ENCODE data around the gene FABP6.
"Not testable (repeated sequence)": the region's sequence is repeated elsewhere in the genome, so short reads cannot be mapped to it uniquely, and the experiment has no call there.

Gene FABP6, protein sequence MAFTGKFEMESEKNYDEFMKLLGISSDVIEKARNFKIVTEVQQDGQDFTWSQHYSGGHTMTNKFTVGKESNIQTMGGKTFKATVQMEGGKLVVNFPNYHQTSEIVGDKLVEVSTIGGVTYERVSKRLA

GRCh38 chr5:160229190-160229742, at the start of gene FABP6:
FABP6 (plus strand) TSS chr5:160229506; CDS start chr5:160229558, 52 bp downstream.
- no peak for DNase-seq (ENCODE audit: low read depth)

GRCh38 chr5:160180931-160181330, 48.4 kb upstream of the FABP6 start:
- DNase-seq (ENCODE audit: low read depth) = no peak

- no peak for DNase-seq (ENCODE audit: low read depth)
Measured at GRCh38 chr5:160181965-160182622, 47.2 kb upstream of the FABP6 start.

GRCh38 chr5:160183075-160183474, 46.2 kb upstream of the FABP6 start:
- no peak for DNase-seq (ENCODE audit: low read depth)

DNA sequence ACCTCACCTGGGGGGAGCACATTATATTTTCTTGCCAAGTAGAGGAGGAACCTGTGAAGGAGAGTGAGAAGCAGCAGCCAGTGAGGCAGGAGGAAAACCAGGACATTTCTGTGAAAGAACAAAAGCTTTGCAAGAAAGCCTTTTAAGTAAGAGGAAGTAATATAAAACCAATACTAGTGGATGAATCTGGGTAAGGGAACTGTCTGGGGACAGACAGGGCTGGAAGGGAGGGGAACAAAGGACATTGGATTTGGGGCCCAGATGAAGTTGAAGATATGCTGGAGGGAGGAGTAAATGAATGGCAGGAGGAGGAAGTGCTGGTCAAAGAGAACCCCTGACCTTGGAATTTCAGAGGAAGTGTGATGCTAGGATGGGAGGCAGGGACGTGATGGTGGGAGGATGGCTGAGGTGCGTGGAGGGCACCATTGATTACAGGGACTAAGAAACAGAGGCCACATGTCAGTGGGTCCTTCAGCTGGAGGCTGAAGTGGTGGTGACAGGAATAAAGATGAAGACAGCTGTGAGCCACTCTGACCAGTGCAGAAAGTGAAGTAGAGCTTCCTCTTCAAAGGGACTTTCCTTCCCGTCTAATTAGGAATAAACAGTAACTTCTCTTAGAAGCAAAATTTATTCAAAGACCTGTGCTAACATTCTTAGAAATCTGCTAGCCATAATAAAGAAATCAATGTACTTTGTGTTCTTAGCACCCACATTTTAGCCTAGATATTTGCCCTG, 43.5 kb upstream of the FABP6 start:
- no peak for DNase-seq (ENCODE audit: low read depth)

- DNase-seq (ENCODE audit: low read depth) = no peak
Measured at GRCh38 chr5:160186480-160186879, 42.8 kb upstream of the FABP6 start.

DNA sequence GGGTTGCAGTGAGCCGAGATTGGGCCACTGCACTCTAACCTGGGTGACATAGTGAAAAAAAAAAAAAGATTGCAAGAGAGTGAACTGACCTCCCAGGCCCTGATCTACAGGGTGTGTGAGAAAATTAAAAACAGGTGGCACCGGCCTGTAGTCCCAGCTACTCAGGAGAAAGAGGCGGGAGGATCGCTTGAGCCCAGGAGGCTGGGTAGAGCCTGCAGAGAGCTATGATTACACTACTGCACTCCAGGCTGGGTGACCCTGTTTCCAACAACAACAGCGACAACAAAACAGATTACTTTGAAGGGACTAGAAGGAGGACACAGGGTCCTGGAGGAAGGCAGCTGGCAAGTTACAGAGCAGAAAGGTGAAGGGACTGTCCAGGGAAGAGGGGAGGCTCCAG, 42.2 kb upstream of the FABP6 start:
- DNase-seq (ENCODE audit: low read depth) = no peak

- DNase-seq (ENCODE audit: low read depth) = no peak
Measured at GRCh38 chr5:160188141-160189015, 40.9 kb upstream of the FABP6 start.

DNA sequence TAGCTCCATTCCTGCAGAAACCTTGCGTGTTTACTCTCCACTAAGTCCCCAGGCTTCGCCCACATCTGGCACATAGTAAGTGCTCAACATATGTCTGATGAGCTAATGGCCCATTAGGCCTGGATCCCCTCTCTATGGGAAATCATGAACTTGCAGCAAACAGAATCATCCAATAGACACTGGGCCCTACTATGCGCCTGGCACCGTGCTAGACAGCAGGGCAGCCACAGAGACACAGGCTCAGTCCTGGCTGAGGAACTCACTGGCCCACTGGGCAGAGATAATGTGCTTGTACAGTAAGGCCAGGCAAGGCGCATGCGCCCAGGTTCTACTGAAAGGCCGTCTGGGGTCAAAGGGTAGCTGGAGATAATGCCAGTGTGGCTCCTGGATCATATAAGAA, 36.9 kb upstream of the FABP6 start:
- no peak for DNase-seq (ENCODE audit: low read depth)

GRCh38 chr5:160193076-160193475, 36.2 kb upstream of the FABP6 start:
- DNase-seq (ENCODE audit: low read depth) = not testable (repeated sequence)

- DNase-seq (ENCODE audit: low read depth) = not testable (repeated sequence)
Measured at GRCh38 chr5:160193790-160194189, 35.5 kb upstream of the FABP6 start.

DNA sequence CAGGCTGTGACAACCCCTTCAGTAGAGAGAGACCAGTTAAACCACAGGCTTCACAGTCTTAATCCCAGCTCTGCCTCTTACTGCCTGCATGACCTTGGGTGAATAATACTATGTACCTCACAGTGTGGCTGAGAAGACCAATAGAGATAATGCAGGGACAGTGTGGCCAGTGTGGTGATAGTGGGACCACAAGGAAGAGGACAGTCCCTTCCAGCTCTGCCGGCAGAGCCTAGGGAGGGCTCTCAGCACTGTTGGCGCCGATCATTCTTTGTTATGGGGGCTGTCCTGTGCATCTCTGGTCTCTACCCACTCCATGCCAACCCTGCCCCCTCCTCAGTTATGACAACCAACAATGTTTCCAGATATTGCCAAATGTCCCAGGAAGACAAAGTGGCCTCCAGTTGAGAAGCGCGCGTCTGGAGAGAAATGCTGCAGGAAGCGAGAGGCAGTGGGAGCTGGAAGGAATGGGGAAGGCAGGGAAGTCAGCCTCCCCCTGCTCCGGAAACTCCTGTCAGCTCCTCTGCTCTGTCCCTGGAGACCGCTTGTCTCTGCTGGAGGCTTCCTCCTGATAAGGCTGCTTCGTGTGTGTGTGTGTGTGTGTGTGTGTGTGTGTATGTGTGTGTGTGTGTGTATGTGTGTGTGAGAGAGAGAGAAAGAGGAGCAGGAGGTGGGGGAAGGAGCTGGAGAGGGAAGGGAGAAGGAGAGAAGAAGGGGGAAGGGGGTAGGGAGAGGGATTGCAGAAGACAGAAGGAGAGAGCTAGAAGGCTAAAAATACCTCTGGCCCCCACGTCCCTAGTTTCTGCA, 31.8 kb upstream of the FABP6 start:
- no peak for DNase-seq (ENCODE audit: low read depth)

DNA sequence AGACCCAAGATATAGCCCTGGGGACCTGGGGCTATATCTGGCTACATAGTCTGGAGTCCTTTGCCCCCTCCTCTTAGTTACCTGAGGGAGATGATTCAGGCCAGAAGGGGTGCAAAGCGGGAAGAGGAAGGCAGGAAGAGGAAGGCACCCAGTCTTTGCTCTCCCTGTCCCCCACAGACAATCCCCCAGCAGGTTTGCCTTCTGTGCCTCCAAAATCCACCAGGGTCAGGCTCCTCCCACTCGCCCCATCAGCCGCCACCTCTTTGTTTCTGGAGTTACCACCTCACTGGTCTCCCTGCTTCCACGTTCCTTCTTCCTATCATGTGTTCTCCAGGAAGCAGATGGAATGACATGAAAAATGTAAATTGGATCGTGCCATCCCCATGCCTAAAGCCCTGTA, 31.2 kb upstream of the FABP6 start:
- no peak for DNase-seq (ENCODE audit: low read depth)

DNA sequence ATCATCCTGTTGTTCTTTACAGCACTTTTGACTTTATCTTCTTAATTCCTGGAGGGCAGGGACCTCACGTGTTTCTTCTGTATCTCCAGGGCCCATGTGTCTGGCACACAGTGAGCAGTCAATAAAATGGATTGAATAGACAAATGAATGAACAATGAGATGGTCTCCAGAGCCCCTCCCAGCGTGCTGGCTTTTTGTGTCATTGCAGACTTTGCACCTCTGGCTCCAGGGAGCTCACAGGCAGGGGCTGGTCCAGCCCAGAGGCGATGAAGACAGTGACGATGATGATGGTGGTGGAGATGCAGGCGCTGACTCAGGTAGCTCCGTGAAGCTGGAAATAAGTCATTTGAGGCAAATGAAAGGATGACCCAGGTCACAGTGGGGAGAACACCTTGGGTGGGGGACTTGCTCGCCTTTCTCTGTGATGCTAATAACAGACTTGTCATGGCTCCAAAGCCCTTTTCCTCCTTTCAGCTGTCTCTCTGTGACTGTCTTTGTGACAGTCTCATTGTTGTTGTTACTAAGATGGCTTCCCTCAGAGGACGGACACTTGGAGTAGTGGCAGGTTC, 30.4 kb upstream of the FABP6 start:
- no peak for DNase-seq (ENCODE audit: low read depth)

DNA sequence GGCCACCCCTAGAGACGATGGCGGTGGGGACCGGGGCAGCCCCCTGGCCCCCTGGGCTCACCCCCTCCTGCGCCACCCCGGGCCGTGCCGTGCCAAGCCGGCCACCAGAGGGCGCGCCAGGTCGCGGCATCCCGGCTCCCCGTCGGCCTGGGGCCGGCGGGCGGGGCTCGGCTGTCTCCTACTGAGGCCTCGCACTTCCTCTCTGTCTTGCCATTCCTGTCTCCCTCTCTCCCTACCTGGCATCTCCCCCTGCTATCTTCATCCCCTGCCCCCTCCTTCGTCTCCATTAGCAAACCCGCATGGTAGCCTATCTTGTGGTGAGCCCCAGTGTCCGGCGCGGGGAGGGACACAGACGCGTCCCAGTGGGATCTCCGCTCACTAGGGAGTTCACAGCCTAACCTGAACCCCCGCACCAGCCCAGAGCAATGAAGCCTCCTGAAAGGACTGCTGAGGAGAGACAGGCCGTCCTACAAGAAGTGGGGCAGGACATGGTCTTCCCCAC, 29.8 kb upstream of the FABP6 start:
- peak; percentile 53 for DNase-seq (ENCODE audit: low read depth)

- no peak for DNase-seq (ENCODE audit: low read depth)
Measured at GRCh38 chr5:160207061-160207460, 22.2 kb upstream of the FABP6 start.

DNA sequence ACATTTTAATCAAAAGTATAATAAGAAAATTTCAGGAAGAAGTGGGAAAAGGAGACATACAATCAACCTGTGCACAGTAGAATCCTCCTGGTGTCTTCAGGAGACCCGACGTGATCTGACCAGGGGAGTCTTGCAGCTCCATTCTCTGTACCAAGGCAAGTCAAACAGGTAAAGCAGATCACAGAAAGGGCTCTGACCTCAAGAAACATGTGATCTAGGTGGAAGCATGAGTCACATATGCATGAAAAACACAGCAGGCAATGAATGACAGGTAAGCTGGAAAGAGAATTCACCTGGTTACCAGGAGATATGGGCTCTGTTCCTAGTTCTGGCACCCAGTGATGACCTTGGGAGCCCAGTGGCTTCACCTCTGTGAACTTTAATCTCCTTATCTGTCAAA, 19.4 kb upstream of the FABP6 start:
- no peak for DNase-seq (ENCODE audit: low read depth)

DNA sequence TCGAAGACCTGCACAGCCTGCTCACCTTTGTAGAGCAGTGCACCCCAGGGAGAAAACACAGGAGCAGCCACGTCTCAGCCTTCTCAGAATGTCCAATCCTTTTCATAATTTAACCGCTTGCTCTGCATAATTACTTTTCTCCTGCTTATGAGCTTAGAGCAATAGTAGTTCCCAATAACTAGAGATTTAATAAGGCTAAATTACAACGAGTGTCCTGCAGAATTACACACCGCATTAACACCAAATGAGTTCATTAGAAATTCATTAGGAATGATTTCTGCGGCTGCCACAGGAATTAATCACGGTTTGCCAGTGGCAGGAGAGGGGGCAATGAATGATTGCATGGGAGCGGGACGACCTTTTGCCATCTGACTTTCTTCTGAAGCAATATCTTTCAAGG, 18.7 kb upstream of the FABP6 start:
- DNase-seq (ENCODE audit: low read depth) = no peak

GRCh38 chr5:160211352-160211751, 18.0 kb upstream of the FABP6 start:
- DNase-seq (ENCODE audit: low read depth) = no peak

DNA sequence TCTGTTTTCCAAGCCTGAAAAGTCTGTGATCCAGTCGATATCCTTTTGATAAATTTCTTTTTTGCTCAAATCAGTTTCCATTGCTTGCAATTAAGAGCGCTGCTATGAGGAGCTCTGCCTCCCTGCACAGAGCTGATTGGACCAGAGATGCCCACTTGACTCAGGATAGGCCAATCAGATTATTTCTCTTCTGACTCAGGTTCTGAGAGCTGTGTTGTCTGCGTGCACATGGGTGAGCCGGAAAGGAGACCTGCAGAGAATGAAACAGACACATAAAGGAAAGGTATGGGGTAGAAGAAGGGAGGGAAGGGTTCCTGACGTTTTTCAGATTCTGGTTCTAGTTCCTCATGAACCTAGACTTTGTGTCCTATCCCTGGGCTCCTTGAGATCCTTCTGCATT, 15.8 kb upstream of the FABP6 start:
- no peak for DNase-seq (ENCODE audit: low read depth)

DNA sequence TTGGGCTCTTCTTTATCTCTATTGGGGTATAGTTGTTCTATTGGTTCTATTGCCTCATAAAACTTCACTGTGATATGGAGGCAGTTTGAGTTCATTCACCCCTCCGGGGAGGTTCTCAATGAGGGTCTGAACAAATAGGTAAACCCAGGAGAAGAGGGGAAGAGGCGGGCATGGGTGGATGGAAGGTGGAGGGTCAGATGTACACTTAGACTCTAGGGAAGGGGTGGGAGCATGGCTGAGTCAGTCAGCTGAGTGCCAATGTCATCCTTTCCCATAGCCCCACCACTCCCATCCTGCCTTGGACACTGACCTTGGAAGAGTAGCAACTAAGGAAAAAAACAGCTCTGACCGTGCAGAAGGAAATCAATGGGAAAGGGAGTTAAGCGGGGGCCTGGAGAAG, 9.9 kb upstream of the FABP6 start:
- DNase-seq (ENCODE audit: low read depth) = no peak

Measured in activated T-helper 1 cell treated with Interleukin-2 at 50 U/mL for 16 hours (primary cell).